GM18505 (cell line): ENCODE measurements around the gene UST.

Experiments used
- ATAC-seq: cut with Tn5 transposase; IDR thresholded peaks from one replicate; pipeline ENCODE4 v1.9.1; 2021; ENCODE audit not compliant: unreplicated experiment
- POLR2A ChIP-seq: IDR thresholded peaks from 4 replicates; pipeline ENCODE4 v1.6.1; 2011; ENCODE audit warnings: borderline replicate concordance; ENCODE audit not compliant: insufficient read depth, insufficient read length; ENCODE audit errors: extremely low read depth

The UST gene

GRCh38 chr6:149041953-149042352 lies 295.1 kb downstream of the UST start:
- no peak for ATAC-seq
- TF ChIP-seq POLR2A = no peak

- no peak for TF ChIP-seq POLR2A
- ATAC-seq = no peak
These were observed 296.8 kb downstream of the UST start for GRCh38 chr6:149043476-149044130.

GRCh38 chr6:149044528-149044927 lies 297.7 kb downstream of the UST start:
- no peak for TF ChIP-seq POLR2A
- no peak for ATAC-seq

GRCh38 chr6:149045404-149045803 lies 298.6 kb downstream of the UST start:
- ATAC-seq = no peak
- no peak for TF ChIP-seq POLR2A

- no peak for TF ChIP-seq POLR2A
- ATAC-seq = no peak
These were observed 299.5 kb downstream of the UST start for GRCh38 chr6:149046164-149046821.

DNA sequence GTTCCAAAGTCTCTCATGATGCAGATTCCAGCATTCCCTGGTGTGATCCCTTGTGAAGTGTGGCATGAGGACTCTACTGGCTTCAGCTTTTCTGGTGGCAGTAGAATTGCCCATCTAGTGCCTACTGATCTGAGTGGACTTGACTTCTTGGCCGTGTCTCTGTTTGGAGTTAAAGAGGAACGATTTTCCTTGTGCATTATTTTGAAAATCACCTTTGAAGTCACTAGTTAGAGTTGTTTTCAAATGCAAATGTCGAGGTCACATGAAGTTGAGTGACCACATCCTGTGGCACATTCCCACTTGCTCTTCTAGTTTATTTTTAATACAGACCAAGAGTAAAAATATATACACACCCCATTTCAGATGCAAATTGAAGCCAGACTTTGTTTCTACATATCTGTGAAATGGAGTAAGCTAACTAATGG lies 300.0 kb downstream of the UST start:
- ATAC-seq = peak; percentile 49
- TF ChIP-seq POLR2A = no peak

- TF ChIP-seq POLR2A = no peak
These were observed 302.4 kb downstream of the UST start for GRCh38 chr6:149049230-149049629.

DNA sequence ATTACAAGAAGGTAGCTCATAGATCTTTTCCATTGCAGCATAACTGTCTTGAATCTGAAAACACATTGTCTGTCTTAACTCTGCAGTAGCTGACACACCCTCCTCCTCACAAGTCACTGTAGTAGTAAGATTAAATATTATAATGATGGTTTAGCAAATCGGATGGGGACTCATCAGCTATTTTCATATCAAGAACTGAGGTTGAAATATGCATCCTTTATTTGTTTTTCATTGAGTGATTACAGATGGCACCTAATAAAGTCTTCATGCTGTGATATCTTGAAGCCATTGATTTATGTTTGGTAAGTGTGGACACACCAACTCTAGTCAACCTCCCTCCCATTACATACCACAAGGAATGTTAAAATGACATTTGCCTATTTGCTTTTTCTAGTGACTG lies 303.3 kb downstream of the UST start:
- no peak for TF ChIP-seq POLR2A
- no peak for ATAC-seq

More at GRCh38 chr6:149049230-149049629, 302.4 kb downstream of the UST start:
- ATAC-seq = no peak

DNA sequence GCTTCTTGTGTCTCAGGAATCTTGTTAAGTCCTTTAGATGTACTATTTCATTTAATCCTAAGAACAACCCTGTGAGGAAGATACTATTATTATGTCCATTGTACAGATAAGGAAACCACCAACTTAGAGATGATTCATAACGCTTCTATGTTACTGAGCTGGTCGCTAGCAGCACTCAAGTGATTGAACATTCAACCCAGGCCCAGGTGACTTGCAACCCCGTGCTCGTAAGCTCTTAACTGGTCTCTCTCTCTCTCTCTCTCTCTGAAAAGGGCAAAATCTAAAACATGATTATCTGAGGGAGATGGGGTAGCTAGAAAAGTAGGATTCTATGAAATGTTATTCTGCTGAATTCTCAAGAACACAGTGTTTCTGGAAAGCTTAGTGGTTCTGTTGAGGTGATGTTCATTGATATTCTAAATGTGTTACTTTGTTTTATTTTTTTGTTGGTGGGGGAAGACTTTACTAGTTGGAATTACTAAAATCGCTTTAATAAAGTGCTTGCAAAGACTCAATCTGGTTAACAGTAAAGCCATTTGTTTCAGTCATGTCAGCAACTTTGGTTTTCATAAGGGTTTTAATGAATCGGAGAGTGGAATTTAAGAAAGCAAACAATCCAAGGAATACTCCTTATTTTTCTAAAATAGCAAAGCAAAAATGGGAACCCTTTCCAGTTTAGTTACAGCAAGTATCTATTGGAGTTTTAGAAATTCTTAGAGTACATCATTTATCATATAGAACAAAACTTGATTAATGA lies 305.7 kb downstream of the UST start:
- no peak for TF ChIP-seq POLR2A
- peak; percentile 39 for ATAC-seq

DNA sequence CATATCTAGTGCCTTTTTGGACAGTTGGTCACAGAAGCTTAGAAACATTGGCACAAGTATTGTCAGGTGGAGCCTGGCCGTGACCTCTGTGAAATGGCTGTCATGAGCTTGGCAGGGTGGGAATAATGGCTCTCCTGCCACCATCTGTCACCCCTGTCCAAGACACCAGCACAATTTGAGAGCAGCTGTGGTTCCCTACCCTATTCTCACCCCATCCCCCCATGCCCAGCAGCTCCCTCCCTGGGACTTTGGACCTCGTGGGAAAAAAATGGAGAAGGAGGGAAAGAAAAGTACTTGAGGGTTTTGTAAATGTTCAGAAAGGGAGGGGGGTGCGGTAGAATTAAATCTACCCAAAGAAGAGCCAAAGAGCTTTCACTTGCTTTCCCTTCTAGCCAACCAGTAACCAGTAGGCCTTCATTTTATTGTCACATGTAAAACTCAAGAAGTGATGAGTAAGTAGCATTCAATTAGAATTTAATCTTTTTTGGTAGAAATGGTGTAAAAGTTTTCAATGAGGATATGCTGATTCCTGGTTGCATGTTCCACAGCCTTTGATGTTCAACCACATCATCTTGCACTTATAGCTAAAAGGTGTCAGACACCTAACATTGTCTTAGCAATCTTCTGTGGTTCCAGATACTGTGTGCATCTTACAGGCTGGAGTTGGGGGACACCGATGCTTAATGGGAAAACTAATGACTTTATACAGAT lies 307.2 kb downstream of the UST start:
- no peak for ATAC-seq

GRCh38 chr6:149054559-149055194 lies 307.8 kb downstream of the UST start:
- peak; percentile 76 for ATAC-seq
- no peak for TF ChIP-seq POLR2A

More for the DNA sequence above, 307.2 kb downstream of the UST start:
- no peak for TF ChIP-seq POLR2A

- ATAC-seq = peak; percentile 14
- no peak for TF ChIP-seq POLR2A
These were observed 308.5 kb downstream of the UST start for GRCh38 chr6:149055195-149055899.
